KBM-7 (cell line): ENCODE measurements around the gene PLBD2.

Experiments used
- DNase-seq: peaks from one replicate; pipeline ENCODE4 v3.0.0-alpha.2; 2015
- in situ Hi-C: fragments of 300-500 bp; cut with MboI; formaldehyde crosslinking; loops from 2 replicates; pipeline ENCODE4 v1.14.3; 2020; ENCODE audit warnings: low sequenced_read_pairs, low pct_unique_long_range_greater_than_20kb, mixed read lengths

PLBD2 gene

DNA sequence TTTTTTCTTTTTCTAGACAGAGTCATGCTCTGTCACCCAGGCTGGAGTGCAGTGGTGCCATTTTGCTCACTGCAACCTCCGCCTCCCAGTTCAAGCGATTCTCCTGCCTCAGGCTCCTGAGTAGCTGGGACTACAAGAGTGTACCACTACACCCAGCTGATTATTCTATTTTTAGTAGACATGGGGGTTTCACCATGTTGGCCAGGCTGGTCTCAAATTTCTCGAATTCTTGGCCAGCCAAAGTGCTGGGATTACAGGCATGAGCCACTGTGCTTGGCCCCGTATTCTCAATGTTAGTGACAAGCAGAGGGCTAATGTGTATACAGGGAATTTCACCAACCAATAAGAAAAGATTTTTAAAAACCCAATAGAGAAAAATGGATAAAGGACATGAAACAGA, 8.4 kb downstream of the PLBD2 start:
- in situ Hi-C loops: no loop called here
- DNase-seq: no peak

DNA sequence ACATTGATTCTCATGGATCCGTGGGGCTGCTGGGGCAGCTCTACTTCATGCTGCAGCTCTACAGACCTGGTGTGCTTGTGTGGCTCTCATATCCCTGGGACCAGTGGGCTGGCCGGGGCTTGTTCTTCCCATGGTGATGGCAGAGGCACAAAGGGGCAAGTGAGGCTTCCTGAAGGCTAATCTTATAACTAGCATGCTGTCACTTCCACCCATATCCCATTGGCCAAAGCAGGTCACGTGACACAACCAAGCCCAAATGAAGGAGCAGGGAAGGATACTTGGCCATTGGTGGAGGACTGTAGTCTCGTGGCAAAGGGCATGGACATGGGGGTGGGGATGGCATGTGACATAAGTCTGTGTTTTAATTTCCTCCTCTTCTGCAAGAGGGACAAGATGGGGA, 9.9 kb downstream of the PLBD2 start:
- no peak for DNase-seq
- in situ Hi-C loops: no loop called here

DNA sequence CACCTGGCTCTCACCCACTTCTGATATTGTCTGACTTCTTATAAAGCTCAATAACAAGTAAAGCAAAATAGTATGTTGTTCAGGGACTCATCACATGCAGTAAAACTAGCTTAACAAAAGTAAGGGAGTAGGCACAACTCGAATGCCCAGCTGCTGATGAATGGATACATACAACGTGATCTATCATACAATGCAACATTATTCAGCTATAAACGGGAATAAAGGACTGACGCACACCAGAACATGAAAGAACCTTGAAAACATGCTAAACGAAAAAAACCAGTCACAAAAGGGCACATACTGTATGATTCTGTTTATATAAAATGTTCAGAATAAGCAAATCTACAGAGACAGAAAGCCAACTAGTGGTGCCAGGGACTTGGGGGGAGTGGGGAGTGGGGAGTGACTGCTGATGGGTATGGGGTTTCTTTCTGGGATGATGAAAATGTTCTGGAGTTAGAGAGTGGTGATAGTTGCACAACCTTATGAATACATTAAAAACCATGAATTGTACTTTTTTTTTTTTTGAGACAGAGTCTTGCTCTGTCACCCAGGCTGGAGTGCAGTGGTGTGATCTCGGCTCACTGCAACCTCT, 11.1 kb downstream of the PLBD2 start:
- DNase-seq: no peak
- in situ Hi-C loops: no loop called here

DNA sequence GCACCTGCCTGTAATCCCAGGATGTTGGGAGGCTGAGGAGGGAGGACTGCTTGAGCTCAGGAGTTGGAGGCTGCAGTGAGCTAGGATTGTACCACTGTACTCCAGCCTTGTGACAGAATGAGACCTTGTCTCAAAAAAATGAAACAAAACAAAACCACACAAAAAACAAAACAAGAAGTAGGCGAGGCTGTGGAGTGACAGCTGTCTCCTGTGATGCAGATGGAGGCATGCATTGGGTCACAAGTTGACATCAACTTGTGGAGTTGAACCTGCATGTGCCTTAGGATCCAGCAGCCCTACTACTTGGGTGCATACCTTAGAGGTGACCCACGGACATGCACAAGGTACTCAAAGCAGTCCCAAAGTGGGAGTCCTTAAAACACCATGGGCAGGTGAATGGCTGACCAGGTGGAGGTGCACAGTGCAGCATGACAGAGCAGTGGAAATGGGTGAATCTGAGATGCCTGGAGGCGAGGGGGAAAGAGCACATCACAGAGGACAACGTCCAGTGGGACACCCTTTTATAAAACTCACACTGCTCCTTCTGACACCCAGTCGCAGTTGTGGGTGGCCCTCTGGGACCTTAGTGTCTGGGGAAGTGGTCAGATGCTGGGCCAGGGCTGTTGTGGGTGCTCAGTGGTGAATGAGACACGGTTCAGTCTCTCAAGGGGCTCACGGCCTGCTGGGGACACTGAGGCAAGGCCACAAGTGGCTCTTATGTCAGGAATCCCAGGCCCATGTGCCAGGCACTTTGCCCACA, 12.7 kb downstream of the PLBD2 start:
- no peak for DNase-seq
- in situ Hi-C loops: no loop called here

DNA sequence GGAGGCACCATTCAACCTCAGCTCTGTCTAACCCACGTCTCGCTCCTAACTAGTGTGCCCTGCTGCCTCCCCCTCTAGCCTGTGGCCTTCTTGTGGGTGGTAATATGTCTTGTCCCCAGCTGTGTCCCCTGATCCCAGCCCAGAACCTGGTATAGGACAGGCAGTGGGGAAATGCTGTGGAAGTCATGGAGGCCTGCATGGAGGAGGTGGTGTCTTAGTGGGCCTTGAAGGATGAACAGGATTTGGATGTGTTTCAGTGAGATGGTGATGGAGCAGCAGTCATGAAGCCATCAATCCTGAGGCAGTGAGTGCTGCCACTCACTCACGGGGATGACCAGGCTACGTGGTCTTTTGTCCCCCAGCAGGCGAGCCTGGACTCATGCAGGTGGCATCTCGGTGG, 13.4 kb downstream of the PLBD2 start:
- in situ Hi-C loops: no loop called here
- no peak for DNase-seq

DNA sequence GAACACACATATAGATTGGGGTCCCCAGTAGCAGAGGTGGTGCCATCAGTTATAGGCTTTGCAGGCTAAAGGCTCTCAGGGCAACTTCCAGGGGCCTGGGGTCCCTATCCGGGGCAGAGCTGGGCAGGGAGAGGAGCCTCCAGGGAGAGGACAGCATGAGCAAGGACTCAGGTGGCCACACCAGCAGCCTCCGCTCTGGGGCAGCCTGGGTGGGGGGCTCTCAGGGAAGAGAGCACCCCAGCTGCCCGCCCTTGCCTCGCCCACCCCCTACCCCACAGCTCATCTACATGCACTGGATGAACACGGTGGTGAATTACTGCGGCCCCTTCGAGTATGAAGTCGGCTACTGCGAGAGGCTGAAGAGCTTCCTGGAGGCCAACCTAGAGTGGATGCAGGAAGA, 14.0 kb downstream of the PLBD2 start:
- in situ Hi-C loops: no loop called here
- DNase-seq: no peak

DNA sequence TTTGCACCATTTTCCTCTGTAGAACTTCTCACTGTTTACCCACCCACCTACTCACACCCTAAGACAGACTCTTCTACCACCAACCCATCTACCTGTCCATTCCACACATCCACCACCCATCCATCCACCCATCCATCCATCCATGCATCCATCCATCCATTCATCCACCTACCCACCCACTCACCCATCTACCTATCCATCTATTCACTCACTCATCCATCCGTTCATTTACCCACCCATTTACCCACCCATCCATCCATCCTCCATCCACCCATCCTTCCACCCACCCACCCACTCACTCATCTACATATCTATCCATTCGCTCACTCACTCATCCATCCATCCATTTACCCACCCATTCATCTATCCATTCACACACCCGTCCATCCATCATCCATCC, 15.1 kb downstream of the PLBD2 start:
- in situ Hi-C loops: no loop called here

DNA sequence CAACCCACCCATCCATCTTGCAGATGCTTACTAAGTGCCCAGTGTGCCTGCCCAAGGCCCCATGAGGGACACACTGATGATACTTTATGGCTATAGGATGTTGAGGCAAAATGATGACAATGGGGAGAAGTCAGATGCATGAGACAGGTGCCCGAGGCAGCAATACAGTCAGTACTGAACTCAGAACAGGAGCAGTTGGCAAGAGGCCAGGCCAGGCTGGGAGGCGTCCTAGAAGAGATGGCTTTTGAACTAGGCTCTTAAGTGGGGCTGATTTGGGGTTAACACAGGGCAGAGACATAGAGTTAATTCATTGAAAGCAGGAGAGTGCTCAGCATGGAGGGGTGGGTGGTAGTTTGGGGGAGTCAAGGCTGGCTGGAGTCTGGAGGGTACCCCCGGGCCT, 15.6 kb downstream of the PLBD2 start:
- in situ Hi-C loops: no loop called here
- no peak for DNase-seq

More for the DNA sequence above, 15.1 kb downstream of the PLBD2 start:
- DNase-seq: no peak

DNA sequence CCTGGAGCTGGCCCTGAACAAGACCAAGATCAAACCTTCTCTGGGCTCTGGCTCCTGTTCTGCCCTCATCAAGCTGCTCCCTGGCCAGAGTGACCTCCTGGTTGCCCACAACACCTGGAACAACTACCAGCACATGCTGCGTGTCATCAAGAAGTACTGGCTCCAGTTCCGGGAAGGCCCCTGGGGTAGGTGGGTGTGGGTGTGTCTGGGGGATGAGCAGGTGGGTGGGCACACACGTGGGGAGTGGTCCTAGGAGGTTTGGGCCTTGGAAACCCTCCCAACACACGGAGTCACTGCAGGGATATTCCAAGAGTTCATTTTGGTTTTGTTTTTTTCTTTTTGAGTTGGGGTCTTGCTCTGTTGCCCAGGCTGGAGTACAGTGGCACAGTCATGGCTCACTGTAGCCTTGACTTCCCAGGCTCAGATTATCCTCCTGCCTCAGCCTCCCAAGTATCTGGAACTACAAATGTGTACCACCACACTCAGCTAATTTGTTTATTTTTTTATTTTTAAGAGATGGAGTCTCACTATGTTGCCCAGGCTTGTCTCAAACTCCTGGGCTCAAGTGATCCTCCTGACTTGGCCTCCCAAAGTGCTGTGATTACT, 16.5 kb downstream of the PLBD2 start:
- DNase-seq: no peak
- in situ Hi-C loops: no loop called here

DNA sequence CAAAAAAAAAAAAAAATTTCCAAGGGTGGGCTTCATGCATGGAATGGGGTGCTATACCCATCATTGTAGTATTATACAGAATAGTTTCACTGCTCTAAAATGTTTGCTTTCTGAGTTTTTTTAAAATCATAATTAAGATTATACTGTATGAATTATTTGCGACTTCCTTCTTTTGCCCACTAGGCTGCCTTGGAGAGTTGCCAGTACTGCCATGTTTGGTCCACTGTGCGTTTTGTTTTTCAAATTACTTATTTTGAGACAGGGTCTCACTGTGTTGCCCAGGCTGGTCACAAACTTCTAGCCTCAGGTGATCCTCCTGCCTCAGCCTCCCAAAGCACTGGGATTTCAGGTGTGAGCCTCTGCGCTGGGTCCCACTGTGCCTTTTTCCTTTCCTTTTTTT, 19.9 kb downstream of the PLBD2 start:
- no peak for DNase-seq
- in situ Hi-C loops: no loop called here

DNA sequence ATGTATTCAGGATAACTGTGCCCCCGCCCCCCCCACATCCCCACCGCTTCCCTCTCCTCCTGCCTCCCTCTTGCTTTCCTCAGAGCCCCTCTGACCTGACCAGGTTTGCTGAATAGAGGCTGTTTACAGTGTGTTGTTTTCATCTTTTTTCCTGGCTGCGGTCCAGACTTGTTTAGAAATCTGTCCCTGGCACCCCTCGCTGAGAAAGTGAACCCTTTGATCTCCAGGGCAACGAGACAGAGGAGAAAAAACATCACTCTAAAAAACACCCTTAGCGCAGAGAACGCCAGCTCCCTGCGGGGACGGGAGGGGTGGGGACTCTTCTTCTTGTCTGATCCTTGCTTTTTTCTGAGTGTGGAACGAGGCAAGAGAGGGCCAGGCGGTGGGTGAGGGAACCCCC, 22.8 kb downstream of the PLBD2 start:
- in situ Hi-C loops: no loop called here
- no peak for DNase-seq

DNA sequence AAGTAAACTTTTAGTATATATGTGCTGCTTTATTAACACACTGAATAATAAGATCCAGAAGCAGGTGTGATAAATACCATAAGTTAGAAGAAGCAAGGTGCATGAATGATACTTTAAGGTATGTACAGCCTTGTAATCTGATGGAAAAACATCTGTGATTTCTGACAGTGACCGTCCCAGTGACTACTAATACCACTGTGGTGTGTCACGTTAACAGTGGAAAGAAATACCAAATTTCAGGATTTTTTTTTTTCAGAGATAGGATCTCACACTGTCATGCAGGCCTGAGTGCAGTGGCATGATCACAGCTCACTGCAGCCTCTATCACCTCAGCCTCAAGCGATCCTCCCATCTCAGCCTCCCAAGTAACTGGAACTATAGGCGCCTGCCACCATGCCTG, 23.8 kb downstream of the PLBD2 start:
- no peak for DNase-seq
- in situ Hi-C loops: no loop called here

DNA sequence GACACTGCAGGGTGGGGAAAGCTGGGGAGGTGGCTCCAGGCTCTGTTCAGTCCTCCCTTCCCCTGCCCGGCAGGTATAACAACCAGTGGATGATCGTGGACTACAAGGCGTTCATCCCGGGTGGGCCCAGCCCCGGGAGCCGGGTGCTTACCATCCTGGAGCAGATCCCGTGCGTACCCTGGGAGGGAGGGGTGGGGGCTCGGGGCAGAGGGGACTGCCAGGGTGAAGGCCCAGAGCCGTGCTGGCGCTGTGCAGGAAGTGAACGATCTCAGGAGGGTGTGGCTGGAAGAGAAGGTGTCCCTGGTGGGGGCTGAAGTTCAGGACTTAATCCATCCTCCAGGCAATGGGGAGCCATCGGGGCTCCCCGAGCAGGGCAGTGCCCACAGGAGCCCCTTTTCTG, 26.4 kb downstream of the PLBD2 start:
- in situ Hi-C loops: no loop called here
- DNase-seq: no peak

DNA sequence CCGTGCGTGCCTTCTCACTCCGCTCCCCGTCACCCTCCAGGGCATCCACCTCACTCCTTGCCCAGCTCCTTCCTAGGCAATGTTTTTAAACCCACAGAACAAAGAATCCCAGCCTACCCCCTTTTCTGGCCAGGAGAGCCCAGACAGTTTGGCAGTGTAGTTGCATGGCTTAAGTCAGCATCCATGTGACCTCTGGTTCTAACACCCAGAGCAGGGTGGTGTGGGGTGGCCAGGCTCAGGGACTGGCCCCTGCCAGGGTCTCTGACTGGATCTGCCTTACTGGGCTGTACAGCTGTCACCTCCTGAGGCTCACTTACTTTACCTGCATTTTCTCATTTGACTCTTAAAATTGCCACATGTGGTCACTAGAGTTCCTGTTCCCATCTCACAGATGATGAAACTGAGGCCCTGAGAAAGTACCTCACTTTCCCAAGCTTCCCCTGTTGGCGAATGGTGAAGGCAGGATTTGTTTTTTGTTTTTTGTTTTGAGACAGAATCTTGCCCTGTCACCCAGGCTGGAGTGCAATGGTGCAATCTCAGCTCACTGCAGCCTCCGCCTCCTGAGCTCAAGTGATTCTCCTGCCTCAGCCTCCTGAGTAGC, 27.0 kb downstream of the PLBD2 start:
- no peak for DNase-seq
- in situ Hi-C loops: no loop called here

DNA sequence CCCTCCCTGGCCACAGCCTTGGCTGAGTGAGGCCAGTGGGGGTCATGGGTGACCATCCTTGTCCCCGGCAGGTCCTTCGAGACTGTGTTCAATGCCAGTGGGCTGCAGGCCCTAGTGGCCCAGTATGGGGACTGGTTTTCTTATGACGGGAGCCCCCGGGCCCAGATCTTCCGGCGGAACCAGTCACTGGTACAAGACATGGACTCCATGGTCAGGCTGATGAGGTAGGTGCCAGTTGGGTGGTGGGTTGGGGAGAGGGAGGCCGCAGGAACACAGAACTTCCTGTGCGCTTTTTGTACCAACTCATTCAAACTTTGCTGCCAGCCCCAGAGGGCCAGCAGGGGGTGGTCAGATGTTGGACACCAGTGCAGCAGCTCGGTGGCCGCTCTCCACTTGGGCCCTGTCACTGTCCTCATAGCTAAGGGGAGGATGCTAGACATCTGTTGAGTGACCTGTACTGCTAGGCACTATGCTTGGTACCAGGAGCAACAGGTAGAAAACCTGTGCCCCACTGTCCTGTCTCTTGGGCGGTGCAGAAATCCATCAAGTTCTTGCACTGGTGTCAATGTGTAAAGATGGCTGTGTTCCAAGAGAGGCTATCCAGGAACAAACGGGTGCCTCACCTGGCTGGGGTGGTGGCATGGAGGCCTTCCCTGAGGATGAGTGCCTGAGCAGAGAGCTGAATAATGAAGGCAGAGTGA, 28.6 kb downstream of the PLBD2 start:
- in situ Hi-C loops: no loop called here
- no peak for DNase-seq

DNA sequence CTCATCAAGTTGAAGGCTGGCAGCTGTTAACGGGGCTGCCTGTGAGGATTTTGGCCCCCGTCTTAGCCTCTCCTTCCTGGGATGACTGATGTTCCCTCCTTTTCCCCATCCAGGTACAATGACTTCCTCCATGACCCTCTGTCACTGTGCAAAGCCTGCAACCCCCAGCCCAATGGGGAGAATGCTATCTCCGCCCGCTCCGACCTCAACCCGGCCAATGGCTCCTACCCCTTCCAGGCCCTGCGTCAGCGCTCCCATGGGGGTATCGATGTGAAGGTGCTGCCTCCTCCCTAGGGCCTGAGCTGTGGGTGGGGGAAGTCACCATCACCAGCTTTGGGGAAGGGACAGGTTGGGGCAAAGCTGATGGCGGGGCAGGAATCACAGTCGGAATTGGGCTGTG, 29.2 kb downstream of the PLBD2 start:
- in situ Hi-C loops: no loop called here
- DNase-seq: no peak

DNA sequence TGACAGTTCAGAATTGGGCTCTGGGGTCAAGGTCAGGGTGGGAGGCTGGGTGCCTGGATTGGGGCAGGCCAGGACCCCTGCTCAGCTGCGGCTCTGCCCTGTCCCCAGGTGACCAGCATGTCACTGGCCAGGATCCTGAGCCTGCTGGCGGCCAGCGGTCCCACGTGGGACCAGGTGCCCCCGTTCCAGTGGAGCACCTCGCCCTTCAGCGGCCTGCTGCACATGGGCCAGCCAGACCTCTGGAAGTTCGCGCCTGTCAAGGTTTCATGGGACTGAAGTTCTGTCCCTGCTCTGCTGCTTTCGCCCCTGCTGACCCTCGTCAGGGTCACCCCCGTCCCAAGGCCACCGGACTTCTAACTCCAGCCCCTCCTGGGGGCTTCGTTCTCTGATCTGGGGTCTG, 30.0 kb downstream of the PLBD2 start:
- DNase-seq: no peak
- in situ Hi-C loops: no loop called here

DNA sequence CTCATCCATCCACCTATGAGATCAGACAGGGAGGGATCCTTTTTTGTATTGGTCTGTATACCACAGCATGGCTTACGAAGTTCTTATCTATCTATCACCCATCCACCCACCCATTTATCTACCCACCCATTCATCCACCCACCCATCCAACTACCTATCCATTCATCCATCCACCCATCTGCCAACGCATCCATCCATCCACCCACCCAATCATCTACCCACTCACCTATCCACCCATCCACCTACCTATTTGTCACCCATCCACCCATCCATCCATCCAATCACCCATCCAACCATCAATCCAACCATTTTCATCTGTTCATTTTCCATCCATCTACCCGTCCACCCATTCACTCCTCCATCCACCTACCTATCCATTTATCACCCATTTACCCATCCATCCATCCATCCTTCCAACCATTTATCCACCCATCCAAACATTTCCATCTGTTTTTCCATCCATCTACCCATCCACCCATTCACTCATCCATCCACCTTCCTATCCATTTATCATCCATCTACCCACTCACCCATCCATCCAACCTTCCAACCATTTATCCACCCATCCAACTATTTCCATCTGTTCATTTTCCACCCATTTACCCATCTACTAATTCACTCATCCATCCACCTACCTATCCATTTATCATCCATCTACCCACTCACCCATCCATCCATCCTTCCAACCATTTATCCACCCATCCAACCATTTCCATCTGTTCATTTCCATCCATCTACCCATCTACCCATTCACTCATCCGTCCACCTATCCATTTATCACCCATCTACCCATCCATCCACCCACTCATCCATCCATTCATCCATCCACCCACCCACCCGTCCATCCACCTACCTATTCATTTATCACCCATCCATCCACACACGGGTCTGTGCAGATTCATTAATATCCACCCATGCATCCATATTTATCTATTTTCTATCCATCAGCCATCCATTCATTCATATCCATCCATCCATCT, 32.0 kb downstream of the PLBD2 start:
- DNase-seq: no peak
- in situ Hi-C loops: no loop called here

DNA sequence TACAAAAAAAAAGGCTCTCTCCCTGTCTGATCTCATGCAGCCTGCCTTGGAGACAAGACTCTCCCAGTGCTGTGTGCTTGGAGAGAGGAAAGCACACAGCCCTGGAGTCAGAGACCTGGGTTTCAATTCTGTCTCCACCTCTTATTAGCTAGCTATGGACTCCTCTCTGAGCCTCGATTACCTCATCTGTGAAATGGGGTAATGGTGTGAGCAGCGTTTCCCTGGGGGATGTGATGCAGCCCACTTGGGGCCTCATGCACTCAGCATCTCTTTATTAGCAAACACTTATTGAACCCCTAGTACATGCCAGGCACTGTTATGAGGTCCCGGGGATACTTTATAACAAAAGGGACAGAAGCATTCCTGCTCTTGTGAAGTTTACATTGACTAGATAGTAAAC, 32.8 kb downstream of the PLBD2 start:
- in situ Hi-C loops: no loop called here
- no peak for DNase-seq
